ENCODE data around the gene GPRC5D. TPM values are rescaled to one million over a fixed set of nuclear protein-coding genes. Genes with fewer than 3 reads are reported as not detected.
A peak's percentile ranks its signal among the peaks of the same experiment; 100 is the strongest.

GPRC5D gene
- total RNA-seq, 1 donor from 2014 or later: not detected

DNA sequence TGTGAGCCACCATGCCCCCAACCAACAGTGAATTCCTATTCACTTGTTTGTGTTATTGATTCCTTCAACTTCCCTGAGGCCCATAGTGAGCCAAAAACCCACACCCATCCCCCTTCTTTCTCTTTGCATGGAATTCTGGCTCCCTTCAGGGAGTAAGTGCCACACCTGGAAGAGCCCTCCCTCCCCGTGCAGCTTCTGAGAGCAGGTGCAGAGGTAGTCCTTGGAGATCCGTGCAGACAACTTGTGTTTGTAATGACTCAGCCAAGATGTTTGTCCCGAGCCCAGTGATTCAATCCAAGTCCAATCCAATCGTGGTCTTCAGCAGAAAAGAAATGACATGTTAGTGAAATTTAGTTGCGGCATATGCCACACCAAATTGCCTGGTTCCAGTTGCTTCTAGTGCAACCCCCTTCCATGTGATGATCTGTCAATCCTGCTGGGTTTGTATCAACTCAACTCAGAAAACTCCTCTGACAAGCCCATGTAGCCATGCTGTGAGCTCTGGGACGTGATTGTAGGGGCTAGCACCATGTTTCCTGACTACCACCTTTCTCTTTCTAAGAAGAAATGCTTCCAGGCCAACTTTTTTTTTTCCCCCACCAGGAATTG lies 33.1 kb downstream of the GPRC5D start:
- intact Hi-C loops (cut with DNase I): loop anchor here (5.0 kb wide), 1 partner anchor 178 kb away; no protein-coding TSS in a partner anchor
- ATAC-seq: no peak
- DNase-seq (ENCODE audit: missing footprints): no peak

GRCh38 chr12:12917517-12917916 lies 34.5 kb downstream of the GPRC5D start:
- DNase-seq (ENCODE audit: missing footprints) (no peak), ATAC-seq (no peak)
- intact Hi-C loops (cut with DNase I): loop anchor here (2.0 to 5.0 kb wide), 2 partner anchors 65 to 180 kb away; no protein-coding TSS in a partner anchor

- DNase-seq (ENCODE audit: missing footprints): peak; percentile 91
- peak; percentile 96 for ATAC-seq
- intact Hi-C loops (cut with DNase I): loop anchor here (1.0 to 5.0 kb wide), 4 partner anchors 66 to 318 kb away; no protein-coding TSS in a partner anchor
Measured at GRCh38 chr12:12916135-12916944, 35.6 kb downstream of the GPRC5D start.

- ATAC-seq: no peak
- DNase-seq (ENCODE audit: missing footprints): no peak
- intact Hi-C loops (cut with DNase I): loop anchor here (1.0 to 5.0 kb wide), 4 partner anchors 67 to 319 kb away; no protein-coding TSS in a partner anchor
Measured at GRCh38 chr12:12915656-12916055, 36.3 kb downstream of the GPRC5D start.

GRCh38 chr12:12912711-12913110 lies 39.3 kb downstream of the GPRC5D start:
- DNase-seq (ENCODE audit: missing footprints) (no peak), ATAC-seq (no peak)
- intact Hi-C loops (cut with DNase I): no loop called here

GRCh38 chr12:12909995-12910420 lies 42.0 kb downstream of the GPRC5D start:
- ATAC-seq: peak; percentile 91
- intact Hi-C loops (cut with DNase I): no loop called here
- DNase-seq (ENCODE audit: missing footprints): no peak

GRCh38 chr12:12909228-12909994 lies 42.6 kb downstream of the GPRC5D start:
- ATAC-seq (peak; percentile 62), DNase-seq (ENCODE audit: missing footprints) (no peak)
- intact Hi-C loops (cut with DNase I): no loop called here

GRCh38 chr12:12908711-12909110 lies 43.3 kb downstream of the GPRC5D start:
- intact Hi-C loops (cut with DNase I): no loop called here

DNA sequence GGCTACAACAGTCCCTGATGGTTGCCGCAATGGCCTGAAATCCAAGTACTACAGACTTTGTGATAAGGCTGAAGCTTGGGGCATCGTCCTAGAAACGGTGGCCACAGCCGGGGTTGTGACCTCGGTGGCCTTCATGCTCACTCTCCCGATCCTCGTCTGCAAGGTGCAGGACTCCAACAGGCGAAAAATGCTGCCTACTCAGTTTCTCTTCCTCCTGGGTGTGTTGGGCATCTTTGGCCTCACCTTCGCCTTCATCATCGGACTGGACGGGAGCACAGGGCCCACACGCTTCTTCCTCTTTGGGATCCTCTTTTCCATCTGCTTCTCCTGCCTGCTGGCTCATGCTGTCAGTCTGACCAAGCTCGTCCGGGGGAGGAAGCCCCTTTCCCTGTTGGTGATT lies 43.7 kb downstream of the GPRC5D start:
- intact Hi-C loops (cut with DNase I): no loop called here

More at GRCh38 chr12:12908711-12909110, 43.3 kb downstream of the GPRC5D start:
- DNase-seq (ENCODE audit: missing footprints) (no peak), ATAC-seq (no peak)

GRCh38 chr12:12907552-12907951 lies 44.4 kb downstream of the GPRC5D start:
- intact Hi-C loops (cut with DNase I): no loop called here
- ATAC-seq: no peak
- no peak for DNase-seq (ENCODE audit: missing footprints)

More for the DNA sequence above, 43.7 kb downstream of the GPRC5D start:
- no peak for ATAC-seq
- DNase-seq (ENCODE audit: missing footprints): no peak

DNA sequence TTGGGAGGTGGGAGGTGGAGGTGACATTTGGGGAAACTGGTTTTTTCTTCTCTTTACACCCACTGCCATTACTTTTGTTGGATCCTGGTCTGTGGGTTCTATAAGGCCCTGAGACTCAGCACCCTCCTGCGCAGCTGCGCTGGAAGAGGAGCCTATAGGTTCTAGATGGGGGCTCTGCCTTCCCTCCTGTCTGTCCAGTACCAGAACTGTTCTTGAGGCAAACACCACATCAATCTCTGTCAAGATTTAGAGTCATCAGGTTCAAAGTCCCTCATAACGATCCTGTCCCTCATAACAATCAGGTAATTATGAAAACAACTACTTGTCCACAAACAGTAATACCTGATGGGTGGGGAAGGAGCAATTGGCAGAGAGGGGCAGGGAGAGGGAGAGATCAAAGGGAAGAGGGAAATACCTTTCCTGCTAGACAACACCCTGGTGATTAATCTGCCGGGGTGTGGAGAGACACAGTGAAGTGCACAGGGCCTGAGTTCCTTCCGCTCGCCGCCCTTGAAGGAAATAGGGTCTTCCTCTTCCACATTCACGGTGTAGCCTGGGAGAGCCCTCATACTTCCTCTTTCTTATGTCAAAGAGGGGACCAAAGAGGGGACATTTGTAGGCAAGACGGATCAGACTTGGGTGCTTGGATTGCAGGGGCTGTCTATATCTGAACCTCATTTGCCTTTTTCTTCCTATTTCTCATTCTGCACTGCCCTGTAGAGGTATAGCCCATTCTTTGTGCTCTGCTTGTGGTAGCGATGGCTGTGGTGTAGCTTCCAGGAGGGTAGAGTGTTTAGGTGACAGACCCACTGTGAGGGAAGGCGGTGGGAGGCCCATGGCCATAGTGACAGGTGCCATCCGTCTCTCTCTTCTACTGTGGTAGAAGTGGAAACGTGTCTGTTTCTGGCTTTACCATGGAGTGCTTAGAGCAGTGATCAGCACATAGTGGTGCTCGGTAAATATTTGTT lies 48.0 kb downstream of the GPRC5D start:
- ATAC-seq (no peak), DNase-seq (ENCODE audit: missing footprints) (no peak)
- intact Hi-C loops (cut with DNase I): no loop called here

DNA sequence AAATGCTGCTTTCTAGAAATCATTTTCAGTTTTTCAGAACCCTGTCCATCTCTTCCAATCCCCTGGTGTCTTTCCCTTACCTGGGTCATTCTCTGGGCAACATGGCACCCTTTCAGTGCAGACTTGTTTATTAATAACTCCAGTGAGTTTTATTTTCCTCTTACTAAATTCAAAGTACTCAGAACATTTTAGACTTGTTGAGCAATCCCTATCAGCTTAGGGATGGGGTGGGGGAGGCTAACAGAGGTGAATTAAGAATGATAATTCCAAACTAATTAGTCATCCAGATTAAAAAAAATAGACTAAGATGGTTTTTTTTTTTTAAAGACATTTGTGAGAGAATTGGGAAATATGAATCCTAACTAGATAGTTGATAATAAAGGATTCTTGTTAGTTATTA lies 49.9 kb downstream of the GPRC5D start:
- intact Hi-C loops (cut with DNase I): no loop called here
- no peak for DNase-seq (ENCODE audit: missing footprints)
- peak; percentile 42 for ATAC-seq

- ATAC-seq: peak; percentile 86
- DNase-seq (ENCODE audit: missing footprints): no peak
- intact Hi-C loops (cut with DNase I): no loop called here
Measured at GRCh38 chr12:12901158-12901791, 50.7 kb downstream of the GPRC5D start.

DNA sequence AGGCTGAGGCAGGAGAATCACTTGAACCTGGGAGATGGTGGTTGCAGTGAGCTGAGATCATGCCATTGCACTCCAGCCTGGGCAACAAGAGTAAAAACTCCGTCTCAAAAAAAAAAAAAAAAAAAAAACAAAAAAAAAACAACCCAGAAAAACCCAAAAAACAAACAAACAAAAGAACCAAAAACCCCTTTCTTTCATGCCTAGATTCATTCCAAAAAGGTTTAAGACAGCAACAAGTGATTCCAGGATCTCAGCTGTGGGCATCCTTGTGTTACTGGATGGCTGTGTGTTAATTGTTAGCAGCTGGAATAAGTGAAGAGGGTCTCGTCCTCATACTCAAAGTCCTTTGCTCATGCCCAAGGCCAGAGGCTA lies 51.2 kb downstream of the GPRC5D start:
- ATAC-seq (no peak), DNase-seq (ENCODE audit: missing footprints) (no peak)
- intact Hi-C loops (cut with DNase I): no loop called here

GRCh38 chr12:12899530-12900380 lies 52.2 kb downstream of the GPRC5D start:
- intact Hi-C loops (cut with DNase I): loop anchor here (10.0 kb wide), 1 partner anchor 65 kb away; no protein-coding TSS in a partner anchor
- DNase-seq (ENCODE audit: missing footprints): no peak
- ATAC-seq: peak; percentile 56

DNA sequence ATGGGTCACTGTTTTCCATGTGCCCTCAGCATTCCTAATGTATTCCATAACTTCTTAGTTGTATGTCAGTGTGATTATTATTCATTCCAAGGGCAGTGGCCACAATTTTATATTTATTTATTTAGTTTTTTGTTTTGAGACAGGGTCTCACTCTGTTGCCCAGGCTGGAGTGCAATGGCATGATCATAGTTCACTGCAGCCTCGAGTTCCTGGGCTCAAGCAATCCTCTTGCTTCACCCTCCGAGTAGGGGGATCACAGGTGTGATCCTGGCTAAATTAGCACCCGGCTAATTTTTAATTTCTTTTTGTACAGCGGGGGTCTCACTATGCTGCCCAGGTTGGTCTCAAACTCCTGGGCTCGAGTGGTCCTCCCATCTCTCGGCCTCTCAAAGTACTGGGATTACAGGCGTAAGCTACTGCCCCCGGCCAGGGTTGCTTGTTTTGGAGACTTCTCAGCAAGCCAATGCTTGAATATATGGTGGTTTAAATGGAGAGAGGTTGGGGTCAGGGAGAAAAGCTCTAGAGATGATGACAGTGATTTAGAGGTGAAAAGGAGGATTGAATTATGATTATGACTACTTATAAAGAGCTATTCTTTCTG lies 53.0 kb downstream of the GPRC5D start:
- intact Hi-C loops (cut with DNase I): loop anchor here (10.0 kb wide), 1 partner anchor 64 kb away; no protein-coding TSS in a partner anchor
- ATAC-seq: no peak
- DNase-seq (ENCODE audit: missing footprints): no peak
